GM19025 (cell line): ENCODE measurements around the gene TPT1.

Experiments
- ATAC-seq: cut with Tn5 transposase; IDR thresholded peaks from one replicate; pipeline ENCODE4 v1.9.1; 2021; ENCODE audit warnings: mild to moderate bottlenecking, low read depth, moderate library complexity; ENCODE audit not compliant: unreplicated experiment

Gene TPT1

DNA sequence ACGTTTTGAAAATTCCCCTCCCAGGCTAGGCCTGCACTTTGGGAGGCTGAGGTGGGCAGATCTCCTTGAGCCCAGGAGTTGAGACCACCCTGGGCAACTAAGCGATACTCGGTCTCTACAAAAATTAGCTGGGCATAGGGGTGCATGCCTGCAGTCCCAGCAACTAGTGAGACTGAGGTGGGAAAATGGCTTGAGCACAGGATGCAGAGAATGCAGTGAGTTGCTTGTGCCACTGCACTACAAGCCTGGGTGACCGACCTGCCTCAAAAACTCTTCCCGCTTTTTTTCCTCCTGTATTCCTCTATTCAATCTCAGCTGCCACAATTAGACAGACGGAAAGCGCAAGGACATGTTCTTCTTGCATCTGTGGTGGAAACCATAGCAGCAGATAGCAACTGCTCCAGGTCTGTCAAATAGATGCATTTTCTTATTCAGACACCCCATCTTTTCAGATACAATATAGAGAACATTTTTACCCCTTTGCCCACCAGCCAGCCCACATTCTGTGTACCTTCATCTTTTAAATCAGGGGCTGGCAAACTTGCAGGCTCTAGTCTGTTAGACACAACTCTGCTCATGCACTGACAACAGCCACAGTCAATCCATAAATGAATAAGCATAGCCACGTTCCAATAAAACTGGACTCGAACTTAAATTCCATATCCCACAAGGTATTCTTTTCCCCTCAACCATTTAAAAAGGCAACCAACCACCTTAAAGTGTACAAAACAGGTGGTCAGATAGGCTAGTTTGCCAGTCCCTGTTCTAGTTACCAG is 4.8 kb downstream of the TPT1 start:
- ATAC-seq = no peak

DNA sequence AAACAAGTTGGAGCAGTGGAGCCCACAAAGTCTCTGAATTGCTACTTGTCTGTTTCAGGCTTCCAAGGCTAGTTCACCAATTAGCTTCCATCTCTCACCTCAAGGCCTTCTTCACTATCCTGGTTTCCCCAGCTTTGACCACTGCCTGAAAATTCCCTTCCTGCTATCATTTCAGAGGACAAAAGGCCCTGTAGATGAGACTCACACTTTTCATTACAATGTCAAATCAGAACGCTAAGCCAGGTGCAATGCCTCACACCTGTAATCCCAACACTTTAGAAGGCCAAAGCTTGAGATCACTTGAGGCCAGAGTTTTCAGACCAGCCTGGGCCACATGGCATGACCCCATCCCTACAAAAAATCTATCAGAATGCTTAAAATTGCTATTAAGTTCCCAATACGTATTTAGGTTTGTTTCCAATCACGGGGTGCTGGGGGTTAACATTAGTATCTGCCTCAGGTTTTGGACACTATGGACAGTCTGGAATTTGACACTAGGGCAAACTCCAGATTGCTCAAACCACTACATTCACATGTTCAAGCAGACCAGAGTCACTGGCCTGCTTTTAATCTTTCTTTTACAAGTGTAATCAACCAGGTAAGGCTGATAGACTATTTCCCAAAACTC is 5.5 kb downstream of the TPT1 start:
- ATAC-seq = no peak

DNA sequence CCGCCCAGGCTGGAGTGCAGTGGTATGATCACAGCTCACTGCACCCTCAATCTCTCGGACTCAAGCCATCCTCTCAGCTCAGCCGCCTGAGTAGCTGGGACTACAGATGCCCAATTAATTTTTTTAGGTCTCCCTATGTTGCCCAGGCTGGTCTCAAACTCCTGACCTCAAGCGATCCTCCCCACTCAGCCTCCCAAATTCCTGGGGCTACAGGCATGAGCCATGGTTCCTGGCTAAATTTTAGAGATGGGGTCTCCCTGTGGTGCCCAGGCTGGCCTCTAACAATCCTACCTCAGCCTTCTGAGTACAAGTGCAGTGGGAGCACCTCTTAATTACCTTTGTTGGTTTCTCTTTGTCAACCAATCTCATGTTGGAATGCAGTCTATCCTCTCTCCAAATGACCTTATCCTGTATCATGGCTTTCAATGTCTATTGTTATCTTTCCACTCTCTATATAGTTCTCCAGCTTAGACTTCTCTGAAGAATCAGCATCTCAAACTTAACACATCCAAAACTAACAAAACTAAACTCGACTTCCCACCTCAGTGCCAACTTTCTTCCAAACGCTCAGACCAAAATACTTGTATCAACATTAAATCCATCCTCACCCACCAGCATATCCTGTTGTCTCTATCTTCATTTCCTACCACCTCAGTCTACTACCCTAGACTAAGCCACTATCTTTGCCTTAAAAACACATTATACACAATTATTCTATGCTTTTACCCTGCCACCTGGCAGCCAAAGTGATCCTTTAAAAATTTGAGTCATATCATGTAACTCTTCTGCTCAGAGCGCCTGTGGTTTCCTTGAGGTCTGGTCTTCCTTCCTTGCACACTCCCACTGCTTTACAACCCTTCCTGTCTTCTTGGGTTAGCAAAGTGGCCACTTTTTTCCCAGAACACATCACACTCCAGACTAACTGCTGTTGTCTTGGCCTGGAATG is 6.7 kb downstream of the TPT1 start:
- no peak for ATAC-seq

DNA sequence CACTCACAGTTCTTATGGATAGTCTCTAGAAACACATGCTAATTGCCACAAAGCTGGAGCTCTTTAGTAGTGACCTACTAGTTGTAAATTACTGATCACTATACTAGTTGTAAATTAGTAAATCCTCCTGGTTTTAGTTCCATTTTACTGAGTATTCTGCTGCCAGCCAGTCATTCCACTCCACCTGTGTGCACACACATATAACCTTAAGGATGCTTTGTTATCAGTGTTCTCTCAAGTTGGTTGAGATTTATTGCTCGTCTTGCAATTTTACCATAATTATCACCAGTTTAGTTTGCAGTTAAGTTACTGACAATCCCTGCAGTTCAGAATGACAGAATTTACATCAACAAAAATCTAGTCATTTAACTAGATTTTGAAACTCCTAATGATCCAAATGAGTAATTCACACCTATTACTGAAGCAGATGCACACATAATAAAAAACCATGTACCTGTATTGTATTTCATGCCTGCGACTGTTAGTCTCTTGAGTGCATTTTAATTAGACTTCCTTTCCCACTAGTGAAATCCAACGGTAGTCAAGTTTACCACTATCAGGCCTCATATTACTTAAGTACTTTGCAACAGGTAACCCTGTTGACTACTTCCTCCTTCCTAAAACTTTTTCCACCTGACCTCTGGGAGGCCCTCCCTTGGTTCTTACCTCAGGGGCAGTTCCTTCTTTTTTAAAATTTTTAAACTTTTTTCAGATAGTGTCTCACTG is 7.6 kb downstream of the TPT1 start:
- no peak for ATAC-seq

DNA sequence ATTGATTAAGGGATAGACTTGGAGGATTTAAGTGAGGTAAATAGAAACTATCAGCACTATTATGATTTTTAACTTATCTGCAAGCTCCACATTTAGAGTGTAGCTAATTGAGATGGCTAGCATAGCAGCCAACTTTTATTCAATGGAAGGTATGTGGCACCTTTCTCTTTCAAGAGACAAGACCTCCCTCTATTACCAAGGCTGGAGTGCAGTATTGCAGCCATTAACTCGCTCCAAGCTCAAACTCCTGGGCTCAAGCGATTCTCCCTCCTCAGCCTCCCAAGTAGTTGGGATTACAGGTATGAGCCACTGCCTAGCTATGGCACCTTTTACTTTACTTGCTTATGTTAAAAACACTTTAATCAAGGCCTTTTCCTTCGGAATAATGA is 8.2 kb downstream of the TPT1 start:
- ATAC-seq = no peak

DNA sequence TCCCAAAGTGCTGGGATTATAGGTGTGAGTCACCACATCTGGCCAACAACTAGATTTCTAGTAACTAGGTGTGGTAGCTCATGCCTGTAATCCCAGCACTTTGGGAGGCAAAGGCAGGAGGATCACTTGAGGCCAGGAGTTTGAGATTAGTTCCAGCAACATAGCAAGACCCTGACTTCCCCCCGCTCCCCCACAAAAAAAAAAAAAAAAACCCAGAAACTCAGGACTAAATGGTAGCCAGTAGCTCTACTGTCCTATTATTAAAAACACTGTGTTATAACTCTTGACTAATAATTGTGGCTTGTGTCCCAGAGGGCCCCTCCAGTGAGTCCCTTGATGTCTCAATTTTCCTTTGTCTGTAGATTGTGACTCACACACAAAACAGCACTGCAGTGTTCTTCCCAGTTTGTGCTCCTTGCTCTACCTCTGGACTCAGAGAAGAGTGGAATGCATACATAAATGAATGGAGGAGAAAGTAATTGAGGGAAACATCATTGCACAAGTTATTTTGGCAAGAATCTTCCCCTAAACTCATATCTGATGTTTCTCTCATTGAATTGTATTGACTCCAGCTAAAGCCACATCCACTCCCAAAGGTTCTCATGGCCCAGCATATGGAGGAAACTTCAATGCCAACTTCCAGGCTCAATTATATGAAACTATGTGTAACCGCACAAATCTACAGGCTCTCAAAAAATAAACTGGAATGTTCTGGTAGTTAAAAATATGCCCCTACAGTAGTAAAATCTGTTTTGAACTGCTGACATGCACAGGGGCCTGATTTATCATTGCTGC is 8.8 kb downstream of the TPT1 start:
- no peak for ATAC-seq

DNA sequence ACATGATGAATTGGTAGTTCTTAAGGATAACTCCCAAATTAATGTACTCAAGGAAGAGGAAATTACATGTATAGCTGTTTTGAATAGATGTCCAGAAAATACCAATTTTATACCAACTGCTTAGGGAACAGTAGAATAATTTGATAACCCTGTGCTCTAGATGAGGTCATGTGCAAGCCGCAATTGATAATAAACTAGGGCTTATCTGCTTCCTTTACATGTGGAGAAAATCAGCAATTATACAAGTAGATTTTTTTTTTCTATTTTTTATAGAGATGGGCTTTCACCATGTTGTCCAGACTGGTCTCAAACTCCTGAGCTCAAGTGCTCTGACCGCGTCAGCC is 9.3 kb downstream of the TPT1 start:
- ATAC-seq = no peak

DNA sequence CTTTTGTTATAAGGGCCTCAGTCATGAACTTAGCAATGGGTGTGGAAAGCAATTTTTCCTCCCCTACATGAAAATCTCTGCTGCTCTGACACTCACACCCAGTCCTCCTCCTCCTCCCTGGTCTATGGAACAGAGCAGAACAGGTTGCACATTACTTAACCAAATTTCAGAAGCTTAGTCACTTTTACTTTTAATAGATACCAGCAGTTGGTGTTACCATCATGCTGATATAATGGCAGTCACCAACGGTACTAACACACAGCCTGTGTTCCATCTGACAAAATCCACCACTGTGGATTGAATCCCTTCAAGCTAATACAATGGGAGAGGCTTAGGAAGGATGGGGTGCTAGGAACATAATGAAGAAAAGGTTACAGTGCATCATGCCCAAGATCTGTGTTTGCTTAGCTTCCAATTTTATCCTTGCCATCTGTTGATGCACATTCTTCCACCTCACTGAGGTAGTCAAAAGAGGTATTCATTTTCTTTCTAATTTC is 9.8 kb downstream of the TPT1 start:
- ATAC-seq = no peak

DNA sequence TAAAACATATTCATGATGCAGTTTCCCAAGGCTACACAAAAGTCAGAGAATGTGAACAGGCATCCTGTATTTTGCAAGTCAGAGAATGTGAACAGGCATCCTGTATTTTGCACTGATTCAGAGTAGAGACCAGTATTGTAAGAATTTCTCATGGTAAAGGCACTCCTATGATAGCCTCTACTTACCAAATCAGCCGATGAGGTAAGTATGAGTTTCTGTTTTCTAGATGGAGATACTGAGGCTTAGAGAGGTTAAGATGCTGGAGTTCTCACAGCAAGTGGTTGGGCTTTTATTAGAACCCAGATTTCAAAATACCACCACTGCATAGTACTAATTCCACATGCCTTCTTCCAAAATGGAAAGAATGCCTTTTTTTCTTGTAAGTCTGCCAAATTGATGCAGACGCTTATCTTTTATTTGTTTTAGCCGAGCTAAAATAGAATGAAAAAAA is 12.3 kb downstream of the TPT1 start:
- ATAC-seq = no peak

DNA sequence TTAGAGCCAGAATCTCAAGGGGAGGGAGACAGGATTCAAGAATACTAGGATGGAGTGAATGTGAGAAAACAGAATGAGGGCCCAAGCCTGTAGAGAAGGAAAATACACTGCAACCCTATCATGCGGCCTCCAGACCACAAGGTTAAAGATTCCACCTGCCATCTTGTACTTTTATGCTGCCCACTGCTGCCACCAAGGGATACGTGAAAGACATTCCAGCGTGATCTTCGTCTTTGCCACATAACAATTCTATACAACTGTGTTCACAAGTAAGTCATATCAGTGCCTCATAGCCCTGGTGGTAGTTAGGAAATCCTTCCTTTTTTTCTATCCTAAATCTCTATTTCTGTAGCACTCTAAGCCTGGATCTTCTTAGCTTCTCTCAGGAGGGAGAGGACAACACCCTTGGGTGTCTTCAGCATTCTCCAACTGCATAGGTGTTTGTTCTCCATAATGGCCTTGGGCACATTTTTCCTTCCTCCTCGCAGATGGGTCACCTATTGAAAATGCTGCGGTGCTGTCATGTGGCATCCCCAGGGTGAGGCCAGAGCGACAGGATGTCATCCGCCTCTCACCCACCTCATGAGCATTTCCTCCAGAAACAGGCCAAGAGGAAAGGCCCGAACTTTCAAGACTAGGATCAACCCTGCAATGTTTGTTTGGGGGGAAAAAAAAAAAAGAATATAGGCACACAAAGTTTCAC is 13.6 kb downstream of the TPT1 start:
- no peak for ATAC-seq

DNA sequence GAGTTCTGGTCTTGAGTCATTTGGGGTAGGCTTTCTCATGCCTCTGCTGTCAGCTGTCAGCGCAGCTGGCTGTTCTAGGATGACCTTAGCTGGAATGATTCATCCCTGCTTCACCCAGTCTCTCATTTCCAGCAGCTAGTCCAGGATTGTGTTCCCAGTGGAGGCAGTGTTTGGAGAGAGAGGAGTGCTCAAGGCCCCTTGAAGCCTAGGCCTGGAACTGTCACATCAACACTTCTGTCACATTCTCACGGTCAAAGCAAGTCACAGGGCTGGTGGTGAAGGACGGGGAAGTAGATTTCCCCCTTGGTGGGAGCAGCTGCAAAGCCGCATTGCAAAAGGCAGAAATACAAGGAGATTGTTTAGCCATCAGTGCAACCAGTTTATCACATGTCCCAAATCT is 15.2 kb downstream of the TPT1 start:
- no peak for ATAC-seq

DNA sequence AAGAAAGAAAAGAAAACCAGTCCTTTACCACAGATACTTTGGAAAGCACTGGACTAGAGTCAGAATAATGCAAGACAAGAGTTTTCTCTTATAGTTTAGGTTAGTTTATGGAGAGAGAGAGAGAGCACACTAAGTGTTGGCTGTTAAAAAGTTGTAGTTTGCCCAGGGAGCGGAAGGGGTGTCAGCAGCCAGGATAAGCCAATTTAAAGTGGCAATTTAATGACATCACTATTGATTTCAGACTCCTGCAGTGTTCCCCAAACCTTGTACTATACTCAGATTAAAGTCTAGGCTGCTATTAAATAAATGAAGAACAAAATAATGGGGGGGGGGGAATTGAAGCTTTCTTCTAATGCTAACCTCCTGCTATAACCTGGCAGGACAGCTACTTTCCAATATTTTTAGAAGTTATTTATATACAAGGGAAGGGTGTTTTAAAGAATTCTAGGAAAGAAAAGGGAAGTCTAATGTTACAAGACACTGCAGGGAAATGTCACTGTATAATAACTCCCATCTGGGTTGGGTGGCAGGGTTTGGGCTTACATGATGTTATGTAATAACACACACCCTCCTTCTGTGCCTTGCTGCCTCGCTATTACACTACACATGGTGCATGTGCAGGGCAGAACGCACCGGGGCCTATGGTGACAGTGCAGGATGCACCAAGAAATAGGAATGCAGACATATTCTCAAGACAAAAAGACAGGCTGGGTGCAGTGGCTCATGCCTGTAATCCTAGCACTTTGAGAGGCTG is 19.9 kb downstream of the TPT1 start:
- ATAC-seq = no peak

DNA sequence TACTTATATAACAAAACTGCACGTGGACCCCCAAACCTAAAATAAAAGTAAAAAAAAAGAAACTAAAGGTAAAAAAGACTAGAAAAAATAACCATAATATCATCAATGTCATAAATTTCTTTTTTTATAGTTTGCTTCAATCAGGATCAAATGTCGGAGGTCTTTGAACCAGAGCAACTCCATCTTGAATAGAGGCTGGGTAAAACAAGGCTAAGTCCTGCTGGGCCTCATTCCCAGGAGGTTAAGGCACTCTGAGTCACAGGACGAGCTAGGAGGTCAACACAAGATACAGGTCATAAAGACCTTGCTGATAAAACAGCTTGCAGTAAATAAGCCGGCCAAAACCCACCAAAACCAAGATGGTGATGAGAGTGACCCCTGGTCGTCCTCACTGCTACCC is 24.0 kb downstream of the TPT1 start:
- no peak for ATAC-seq

DNA sequence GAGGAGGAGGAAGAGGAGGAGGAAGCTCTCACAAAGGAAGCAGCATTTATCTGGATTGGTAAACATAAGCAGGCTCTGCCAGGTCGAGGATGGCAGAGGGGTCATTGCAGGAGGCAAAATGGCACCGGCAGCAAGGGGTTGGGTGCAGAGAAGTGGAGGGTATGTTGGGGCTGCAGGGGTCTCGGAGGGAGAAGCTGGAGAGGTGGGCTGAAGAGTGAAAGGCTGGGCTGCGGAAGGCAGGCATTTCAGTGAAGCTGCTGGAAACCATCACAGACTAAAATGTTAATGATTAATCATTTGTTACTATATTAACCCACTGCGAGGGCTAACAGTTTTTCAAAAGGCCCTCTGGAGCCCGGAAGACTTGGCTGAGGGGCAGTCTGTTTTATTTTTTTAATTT is 24.6 kb downstream of the TPT1 start:
- ATAC-seq = no peak

DNA sequence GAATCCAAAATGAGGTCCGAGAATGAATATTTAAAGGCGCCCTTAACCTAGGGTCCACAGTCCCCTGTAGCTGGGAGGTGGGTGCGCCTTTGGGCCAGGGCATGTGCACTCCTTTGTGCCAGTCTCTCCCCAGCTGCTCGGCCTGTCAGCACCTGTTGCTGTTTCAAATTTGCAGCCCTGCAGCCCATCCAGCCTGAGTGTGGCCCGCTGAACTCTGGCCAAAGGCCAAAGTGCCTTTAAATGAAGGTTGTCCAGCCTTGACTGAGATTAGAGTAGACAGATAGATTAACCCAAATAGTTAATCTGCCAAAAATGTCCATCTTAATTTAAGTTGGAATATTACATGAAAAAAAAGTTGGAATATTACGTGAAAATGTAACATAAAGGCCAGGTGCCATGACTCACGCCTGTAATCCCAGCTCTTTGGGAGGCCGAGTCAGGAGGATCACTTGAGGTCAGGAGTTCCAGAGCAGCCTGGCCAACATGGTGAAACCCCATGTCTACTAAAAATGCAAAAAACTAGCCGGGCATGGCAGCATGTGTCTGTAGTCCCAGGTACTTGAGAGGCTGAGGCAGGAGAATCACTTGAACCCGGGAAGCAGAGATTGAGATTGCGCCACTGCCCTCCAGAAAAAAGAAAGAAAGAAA is 25.3 kb downstream of the TPT1 start:
- ATAC-seq = no peak

DNA sequence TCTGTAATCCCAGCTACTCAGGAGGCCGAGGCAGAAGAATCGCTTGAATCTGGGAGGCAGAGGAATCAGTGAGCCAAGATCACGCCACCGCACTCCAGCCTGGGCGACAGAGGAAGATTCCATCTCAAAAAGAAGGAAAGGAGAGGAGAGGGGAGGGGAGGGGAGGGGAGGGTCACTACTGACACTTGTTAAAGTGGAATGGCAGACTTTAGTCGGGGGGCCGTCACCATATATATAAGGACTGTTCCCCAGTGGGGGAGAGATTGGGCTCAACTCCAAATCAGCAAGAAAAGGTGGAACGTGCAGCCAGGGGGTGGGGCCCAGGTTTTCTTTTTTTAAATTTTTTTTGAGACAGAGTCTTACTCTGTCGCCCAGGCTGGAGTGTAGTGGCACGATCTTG is 26.2 kb downstream of the TPT1 start:
- no peak for ATAC-seq

DNA sequence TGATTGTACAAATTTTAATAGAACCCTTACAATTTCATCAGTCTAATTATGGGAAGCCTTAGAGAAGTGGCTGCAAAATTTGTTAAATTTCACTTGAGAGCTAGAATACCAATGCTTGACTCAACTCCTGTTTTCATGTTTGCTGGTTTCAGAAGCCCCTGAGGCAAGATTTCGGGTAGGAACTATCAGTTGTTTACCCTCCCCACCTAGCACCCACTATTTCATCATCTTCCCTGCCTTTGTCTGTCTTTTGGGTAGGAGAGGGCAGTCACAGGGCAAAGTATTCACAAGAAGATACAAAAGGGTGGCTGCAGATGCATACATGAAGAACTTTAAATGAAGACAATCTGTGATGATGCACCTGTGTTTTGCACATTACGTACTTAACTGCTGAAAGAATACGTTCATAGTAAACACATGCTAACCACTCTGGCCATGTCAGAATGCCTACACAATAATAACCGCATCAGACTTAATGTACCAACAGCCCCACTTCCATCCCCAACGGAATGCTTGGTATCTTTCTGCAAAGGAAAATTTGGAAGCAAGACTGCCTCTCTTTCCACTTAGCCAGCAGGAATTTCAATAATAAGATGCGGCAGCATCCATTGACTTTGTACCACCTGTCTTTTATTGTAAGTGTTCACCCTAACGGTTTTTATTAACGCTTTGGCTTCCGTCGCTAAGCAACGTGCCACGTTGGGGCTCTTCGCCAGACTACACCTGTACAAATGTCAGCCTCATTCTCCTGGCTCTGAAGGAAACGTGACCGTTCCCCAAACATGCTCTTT is 30.4 kb downstream of the TPT1 start:
- ATAC-seq = no peak
